A549 (cell line): ENCODE data around the gene LHX2. TPM values are rescaled to one million over a fixed set of nuclear protein-coding genes. Genes with fewer than 3 reads are reported as not detected.

ENCODE experiments used
- ATAC-seq, 2 experiments: fragments of 200-7000 bp in 1 of 2; fragments of >200 bp in 1 of 2; cut with Nextera tagmentation in 1 of 2; cut with Tn5 transposase in 1 of 2; 3 replicates each; pipeline versions ENCODE4 v1.8.0 to v1.9.1; 2018 to 2020; ENCODE audit warnings: mild to moderate bottlenecking in 1 of 2, moderate library complexity in 1 of 2
- CTCF ChIA-PET: fragments of 300-600 bp; sonication (Branson Sonifier 250); formaldehyde crosslinking; extraction: SDS; loops from one replicate; lab custom pipeline; 2021; ENCODE audit warnings: antibody characterized with exemption, inconsistent platforms; lab: Yijun Ruan, JAX
- POLR2A ChIA-PET: fragments of 350-600 bp; formaldehyde crosslinking; extraction: SDS; loops from one replicate; lab custom pipeline; 2021; ENCODE audit warnings: antibody characterized with exemption, inconsistent platforms; lab: Yijun Ruan, JAX
- DNase-seq, 2 experiments: peaks; one replicate each; pipeline versions ENCODE4 v3.0.0 to v3.0.0-alpha.2; 2011 to 2016; ENCODE audit warnings: low read depth in 1 of 2, low spot score in 1 of 2
- FAIRE-seq: peaks from 2 replicates; lab custom pipeline; 2011; peaks lifted over from hg19 to GRCh38; lab: Jason Lieb, UNC
- H3K27ac ChIP-seq, 2 experiments: fragments of >200 bp; sonication (Bioruptor Twin); formaldehyde crosslinking; 3 replicates each; pipeline ENCODE4 v1.5.1; 2016 to 2017
- H3K4me1 ChIP-seq: fragments of >200 bp; sonication (Bioruptor Twin); formaldehyde crosslinking; 3 replicates; pipeline ENCODE4 v1.6.1; 2016
- H3K4me2 ChIP-seq: fragments of >200 bp; sonication (Bioruptor Twin); formaldehyde crosslinking; 3 replicates; pipeline ENCODE4 v1.6.1; 2016
- H3K4me3 ChIP-seq: fragments of >200 bp; sonication (Bioruptor Twin); formaldehyde crosslinking; 3 replicates; pipeline ENCODE4 v1.5.1; 2016
- H3K9me3 ChIP-seq: fragments of >200 bp; sonication (Bioruptor Twin); formaldehyde crosslinking; 3 replicates; pipeline ENCODE4 v1.6.1; 2016
- CBX2 ChIP-seq: fragments of 200-600 bp; sonication (generic); IDR thresholded peaks from 2 replicates; pipeline ENCODE4 v1.6.1; 2016; ENCODE audit warnings: low read depth, mild to moderate bottlenecking, borderline replicate concordance
- CEBPB ChIP-seq, 2 experiments: fragments of >200 bp in 1 of 2; sonication (Bioruptor Twin) in 1 of 2; formaldehyde crosslinking in 1 of 2; IDR thresholded peaks; 2 replicates each; pipeline ENCODE4 v1.6.1; 2012 to 2016
- CHD4 ChIP-seq: fragments of 200-600 bp; sonication (generic); IDR thresholded peaks from 2 replicates; pipeline ENCODE4 v1.6.1; 2016; ENCODE audit warnings: antibody characterized with exemption, mild to moderate bottlenecking, borderline replicate concordance
- E2F6 ChIP-seq: IDR thresholded peaks from 2 replicates; pipeline ENCODE4 v1.6.1; 2012; ENCODE audit warnings: low read depth, borderline replicate concordance
- EP300 ChIP-seq, 2 experiments: fragments of >200 bp; sonication (Bioruptor Twin); formaldehyde crosslinking; IDR thresholded peaks; 2 replicates in 1 of 2; 3 replicates in 1 of 2; pipeline ENCODE4 v1.6.1; 2016 to 2017
- FOSB ChIP-seq: fragments of 250-450 bp; sonication (Bioruptor Pico); IDR thresholded peaks from 2 replicates; pipeline ENCODE4 v1.5.0; 2020; ENCODE audit warnings: mild to moderate bottlenecking, moderate library complexity
- FOSL2 ChIP-seq, 2 experiments: fragments of 450-650 bp in 1 of 2; fragments of >200 bp in 1 of 2; sonication (Bioruptor Twin) in 1 of 2; formaldehyde crosslinking; IDR thresholded peaks; 2 replicates each; pipeline versions ENCODE4 v1.5.0 to v1.6.1; 2016 to 2020; ENCODE audit warnings: mild to moderate bottlenecking in 1 of 2, moderate library complexity in 1 of 2
- GATA3 ChIP-seq: IDR thresholded peaks from 2 replicates; pipeline ENCODE4 v1.6.1; 2012; ENCODE audit warnings: borderline replicate concordance
- HMGXB4 ChIP-seq: fragments of 250-450 bp; sonication (Bioruptor Pico); IDR thresholded peaks from 2 replicates; pipeline ENCODE4 v1.5.0; 2021; ENCODE audit warnings: mild to moderate bottlenecking, moderate library complexity, borderline replicate concordance
- HOXA7 ChIP-seq: fragments of 250-450 bp; sonication (Bioruptor Pico); IDR thresholded peaks from 2 replicates; pipeline ENCODE4 v1.5.0; 2020; ENCODE audit warnings: mild to moderate bottlenecking, moderate library complexity
- HOXB13 ChIP-seq: fragments of 250-450 bp; sonication (Bioruptor Pico); IDR thresholded peaks from 2 replicates; pipeline ENCODE4 v1.5.0; 2020; ENCODE audit warnings: low read depth, mild to moderate bottlenecking, moderate library complexity
- HOXB5 ChIP-seq: fragments of 250-450 bp; sonication (Bioruptor Pico); IDR thresholded peaks from 2 replicates; pipeline ENCODE4 v1.5.0; 2020; ENCODE audit warnings: mild to moderate bottlenecking, moderate library complexity
- JUNB ChIP-seq: fragments of >200 bp; sonication (Bioruptor Twin); formaldehyde crosslinking; IDR thresholded peaks from 2 replicates; pipeline ENCODE4 v1.6.1; 2016
- KDM1A ChIP-seq: fragments of 200-600 bp; sonication (generic); IDR thresholded peaks from 2 replicates; pipeline ENCODE4 v1.6.1; 2016; ENCODE audit warnings: low read depth, mild to moderate bottlenecking
- KDM5A ChIP-seq: fragments of 200-600 bp; sonication (generic); IDR thresholded peaks from 2 replicates; pipeline ENCODE4 v1.6.1; 2016; ENCODE audit warnings: antibody characterized with exemption, mild to moderate bottlenecking
- MAFK ChIP-seq: fragments of 450-650 bp; IDR thresholded peaks from 2 replicates; pipeline ENCODE4 v1.6.1; 2014; ENCODE audit not compliant: partially characterized antibody
- MAZ ChIP-seq: fragments of 150-350 bp; IDR thresholded peaks from 2 replicates; pipeline ENCODE4 v1.6.1; 2014; ENCODE audit warnings: antibody characterized with exemption, low read depth, low read length, borderline replicate concordance
- MYC ChIP-seq: IDR thresholded peaks from 2 replicates; pipeline ENCODE4 v1.6.1; 2012; ENCODE audit warnings: mild to moderate bottlenecking, inconsistent platforms, low read length, improper control_type of control experiment, borderline replicate concordance
- NFE2L2 ChIP-seq: fragments of 150-350 bp; conservative IDR thresholded peaks from 2 replicates; pipeline ENCODE4 v1.6.1; 2014; ENCODE audit warnings: low read length
- PBX3 ChIP-seq: IDR thresholded peaks from 2 replicates; pipeline ENCODE4 v1.6.1; 2012
- PHF8 ChIP-seq: fragments of 200-600 bp; sonication (generic); IDR thresholded peaks from 2 replicates; pipeline ENCODE4 v1.6.1; 2016; ENCODE audit warnings: low read depth, mild to moderate bottlenecking, antibody characterized with exemption, moderate library complexity, borderline replicate concordance
- RFX5 ChIP-seq: fragments of 450-650 bp; IDR thresholded peaks from 2 replicates; pipeline ENCODE4 v1.7.1; 2014; ENCODE audit warnings: antibody characterized with exemption, mild to moderate bottlenecking, moderate library complexity
- SMC3 ChIP-seq: fragments of >200 bp; sonication (Bioruptor Twin); formaldehyde crosslinking; IDR thresholded peaks from 3 replicates; pipeline ENCODE4 v1.6.1; 2018; ENCODE audit warnings: inconsistent platforms
- TFCP2L1 ChIP-seq: fragments of 250-450 bp; sonication (Bioruptor Pico); IDR thresholded peaks from 2 replicates; pipeline ENCODE4 v1.5.0; 2021; ENCODE audit warnings: mild to moderate bottlenecking
- TP53 ChIP-seq: fragments of 250-450 bp; sonication (Bioruptor Pico); IDR thresholded peaks from 2 replicates; pipeline ENCODE4 v1.5.0; 2021; ENCODE audit warnings: mild to moderate bottlenecking, moderate library complexity
- ZC3H11A ChIP-seq: fragments of 450-650 bp; IDR thresholded peaks from 2 replicates; pipeline ENCODE4 v1.6.1; 2014; ENCODE audit warnings: antibody characterized with exemption, mild to moderate bottlenecking
- WGBS: methylation state at CpG from one replicate; pipeline ENCODE4 v1.1.6; 2017; ENCODE audit errors: missing lambda C conversion rate; 5-methylcytosine and 5-hydroxymethylcytosine counted together
- polyA minus RNA-seq: library from RNA; depleted of rRNA, polyadenylated mRNA; stranded (reverse); fragments of >200 nt; gene quantifications from 2 replicates; pipeline ENCODE4 v1.2.3, GENCODE V29; 2011; rRNA and poly(A)+ RNA removed
- polyA plus RNA-seq, 4 experiments: library from polyadenylated mRNA; depleted of rRNA in 3 of 4; stranded (reverse); fragments of >200 nt; fragmentation: RNase III in 1 of 4; extraction: RNeasy Plus Mini Kit Qiagen cat#74134 plus additional on column Dnase treatment in 1 of 4; gene quantifications; 2 replicates in 3 of 4; 3 replicates in 1 of 4; pipeline ENCODE4 v1.2.3, GENCODE V29; 2011 to 2017
- TF ChIP-seq, protein P1 (sequence below): fragments of >200 bp; sonication (Bioruptor Twin); formaldehyde crosslinking; IDR thresholded peaks from 3 replicates; pipeline ENCODE4 v1.6.1; 2016
- TF ChIP-seq, protein P2 (sequence below): fragments of 250-450 bp; sonication (Bioruptor Pico); IDR thresholded peaks from 2 replicates; pipeline ENCODE4 v1.5.0; 2020; ENCODE audit warnings: low read depth, mild to moderate bottlenecking, moderate library complexity
- TF ChIP-seq, protein P3 (sequence below): IDR thresholded peaks from 2 replicates; pipeline ENCODE4 v1.6.1; 2012

The LHX2 gene, protein sequence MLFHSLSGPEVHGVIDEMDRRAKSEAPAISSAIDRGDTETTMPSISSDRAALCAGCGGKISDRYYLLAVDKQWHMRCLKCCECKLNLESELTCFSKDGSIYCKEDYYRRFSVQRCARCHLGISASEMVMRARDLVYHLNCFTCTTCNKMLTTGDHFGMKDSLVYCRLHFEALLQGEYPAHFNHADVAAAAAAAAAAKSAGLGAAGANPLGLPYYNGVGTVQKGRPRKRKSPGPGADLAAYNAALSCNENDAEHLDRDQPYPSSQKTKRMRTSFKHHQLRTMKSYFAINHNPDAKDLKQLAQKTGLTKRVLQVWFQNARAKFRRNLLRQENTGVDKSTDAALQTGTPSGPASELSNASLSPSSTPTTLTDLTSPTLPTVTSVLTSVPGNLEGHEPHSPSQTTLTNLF
- polyA plus RNA-seq (2011; rRNA removed), result 2.4 and 2.9 TPM in 2 replicates
- polyA plus RNA-seq (2012; cell fraction: cytosol; rRNA removed), result 8.7 and 11.5 TPM in 2 replicates
- 11.0 and 12.4 TPM in 2 replicates for polyA plus RNA-seq (2012; cell fraction: nucleus; rRNA removed)
- 4.1 to 4.6 TPM (median 4.4 TPM) in 3 replicates for polyA plus RNA-seq (2017; fragmentation: RNase III; extraction: RNeasy Plus Mini Kit Qiagen cat#74134 plus additional on column Dnase treatment)
- polyA minus RNA-seq, result 2.0 and 4.1 TPM in 2 replicates

GRCh38 chr9:124011460-124012301 is at the start of gene LHX2:
LHX2 (plus strand) TSS chr9:124011768; CDS start chr9:124012349, 581 bp downstream.
- Histone ChIP-seq H3K4me3 (peak within 1 kb of the TSS; percentile 65), H3K4me1 (peaks cover 18% of the 10 kb centered on the region), H3K27ac (peak within 1 kb of the TSS; percentile 79 to 88), H3K4me2 (peak within 1 kb of the TSS; percentile 97), H3K9me3 (no peaks in the 10 kb centered on the region)
- under 1% methylated on average over 27 of the region's 95 CpGs for WGBS
- FAIRE-seq (no peak), ATAC-seq (peak; percentile 91 to 97), DNase-seq (peak; percentile 81 to 95)
- ChIA-PET POLR2A (interaction anchor here (1.0 kb wide), 1 partner anchor 14 kb away, joined by 3 read pairs; no protein-coding TSS in a partner anchor), CTCF (interaction anchor here (0.7 to 3.7 kb wide), 11 partner anchors 11 to 468 kb away, joined by 3 to 22 read pairs (median 3); no protein-coding TSS in a partner anchor)
- TF ChIP-seq, protein P1, sequence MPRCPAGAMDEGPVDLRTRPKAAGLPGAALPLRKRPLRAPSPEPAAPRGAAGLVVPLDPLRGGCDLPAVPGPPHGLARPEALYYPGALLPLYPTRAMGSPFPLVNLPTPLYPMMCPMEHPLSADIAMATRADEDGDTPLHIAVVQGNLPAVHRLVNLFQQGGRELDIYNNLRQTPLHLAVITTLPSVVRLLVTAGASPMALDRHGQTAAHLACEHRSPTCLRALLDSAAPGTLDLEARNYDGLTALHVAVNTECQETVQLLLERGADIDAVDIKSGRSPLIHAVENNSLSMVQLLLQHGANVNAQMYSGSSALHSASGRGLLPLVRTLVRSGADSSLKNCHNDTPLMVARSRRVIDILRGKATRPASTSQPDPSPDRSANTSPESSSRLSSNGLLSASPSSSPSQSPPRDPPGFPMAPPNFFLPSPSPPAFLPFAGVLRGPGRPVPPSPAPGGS, result no peak
- TF ChIP-seq MYC (no peak), TFCP2L1 (CRISPR knock-in tag) (no peak), CBX2 (no peak), ZC3H11A (no peak), CHD4 (no peak), FOSL2 (IDR thresholded peaks at IDR 0.05) (no peak), FOSL2 (CRISPR knock-in tag; IDR thresholded peaks at IDR 0.05) (no peak), FOSB (no peak), HOXB13 (CRISPR knock-in tag) (no peak), GATA3 (no peak), TP53 (CRISPR knock-in tag) (no peak), EP300 (IDR thresholded peaks at IDR 0.05) (no peak), SMC3 (peak; percentile 43; the same call in 2 of the 3 replicates), NFE2L2 (no peak), E2F6 (peak; percentile 99), KDM5A (no peak), JUNB (no peak), MAZ (0 out of 2 replicates have a peak, but pooled peaks have one; percentile 7), CEBPB (IDR thresholded peaks at IDR 0.05) (no peak), PBX3 (no peak), HMGXB4 (CRISPR knock-in tag) (no peak), HOXA7 (no peak), MAFK (no peak), PHF8 (no peak), HOXB5 (CRISPR knock-in tag) (no peak), RFX5 (no peak), KDM1A (no peak)
- TF ChIP-seq, protein P2, sequence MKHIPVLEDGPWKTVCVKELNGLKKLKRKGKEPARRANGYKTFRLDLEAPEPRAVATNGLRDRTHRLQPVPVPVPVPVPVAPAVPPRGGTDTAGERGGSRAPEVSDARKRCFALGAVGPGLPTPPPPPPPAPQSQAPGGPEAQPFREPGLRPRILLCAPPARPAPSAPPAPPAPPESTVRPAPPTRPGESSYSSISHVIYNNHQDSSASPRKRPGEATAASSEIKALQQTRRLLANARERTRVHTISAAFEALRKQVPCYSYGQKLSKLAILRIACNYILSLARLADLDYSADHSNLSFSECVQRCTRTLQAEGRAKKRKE, result no peak
- TF ChIP-seq, protein P3, sequence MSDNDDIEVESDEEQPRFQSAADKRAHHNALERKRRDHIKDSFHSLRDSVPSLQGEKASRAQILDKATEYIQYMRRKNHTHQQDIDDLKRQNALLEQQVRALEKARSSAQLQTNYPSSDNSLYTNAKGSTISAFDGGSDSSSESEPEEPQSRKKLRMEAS, result peak; percentile 97
